Measurements from ENCODE around the gene ZNF100. TPM values are rescaled to one million over a fixed set of nuclear protein-coding genes. Genes with fewer than 3 reads are reported as not detected.
"Not testable (repeated sequence)": the region's sequence is repeated elsewhere in the genome, so short reads cannot be mapped to it uniquely, and the experiment has no call there.

Gene ZNF100
- total and polyA plus RNA-seq, 4 donors: 1.4 to 21.6 (median 9.5) TPM

GRCh38 chr19:21713761-21714160 is 53.6 kb downstream of the ZNF100 start:
- H3K36me3 ChIP-seq (ENCODE audit: control insufficient read depth in 1 of 2, insufficient read depth in 2 of 2, low read length in 1 of 2): no peaks in the 10 kb centered on the region
- no peaks in the 10 kb centered on the region for H3K27me3 ChIP-seq (ENCODE audit: control insufficient read depth in 1 of 2, insufficient read depth in 2 of 2, low read length in 1 of 2)
- H3K4me3 ChIP-seq (ENCODE audit: low read length in 2 of 2): no peak overlapping the region
- peaks cover 3% of the 10 kb centered on the region for H3K9me3 ChIP-seq (ENCODE audit: control insufficient read depth, low read length)
- WGBS, 2 donors: 68 to 81% methylated on average over 4 of the region's 4 CpGs
- no peaks in the 10 kb centered on the region for H3K4me1 ChIP-seq (ENCODE audit: control insufficient read depth in 1 of 2, insufficient read depth in 2 of 2, low read length in 2 of 2)
- intact Hi-C loops (cut with DNase I): no loop called here
- no peak for ATAC-seq (ENCODE audit: low FRiP score)
- DNase-seq: no peak
- no peak overlapping the region for H3K27ac ChIP-seq (ENCODE audit: low read depth in 1 of 2, low read length in 2 of 2)

- DNase-seq (no peak), ATAC-seq (ENCODE audit: low FRiP score) (no peak)
- no peak overlapping the region for H3K4me3 ChIP-seq (ENCODE audit: low read length in 2 of 2)
- H3K9me3 ChIP-seq (ENCODE audit: control insufficient read depth, low read length): peaks cover 1% of the 10 kb centered on the region
- no peaks in the 10 kb centered on the region for H3K27me3 ChIP-seq (ENCODE audit: control insufficient read depth in 1 of 2, insufficient read depth in 2 of 2, low read length in 1 of 2)
- intact Hi-C loops (cut with DNase I): no loop called here
- no peak overlapping the region for H3K27ac ChIP-seq (ENCODE audit: low read depth in 1 of 2, low read length in 2 of 2)
- H3K36me3 ChIP-seq (ENCODE audit: control insufficient read depth in 1 of 2, insufficient read depth in 2 of 2, low read length in 1 of 2): no peaks in the 10 kb centered on the region
- H3K4me1 ChIP-seq (ENCODE audit: control insufficient read depth in 1 of 2, insufficient read depth in 2 of 2, low read length in 2 of 2): no peaks in the 10 kb centered on the region
- 93 to 94% methylated on average over 24 of the region's 24 CpGs for WGBS, 2 donors
Observed at GRCh38 chr19:21709464-21709863, 57.9 kb downstream of the ZNF100 start.

GRCh38 chr19:21707878-21708277 is 59.5 kb downstream of the ZNF100 start:
- H3K4me3 ChIP-seq (ENCODE audit: low read length in 2 of 2); H3K36me3 ChIP-seq (ENCODE audit: control insufficient read depth in 1 of 2, insufficient read depth in 2 of 2, low read length in 1 of 2); H3K27me3 ChIP-seq (ENCODE audit: control insufficient read depth in 1 of 2, insufficient read depth in 2 of 2, low read length in 1 of 2); intact Hi-C loops (cut with DNase I); H3K27ac ChIP-seq (ENCODE audit: low read depth in 1 of 2, low read length in 2 of 2); H3K4me1 ChIP-seq (ENCODE audit: control insufficient read depth in 1 of 2, insufficient read depth in 2 of 2, low read length in 2 of 2); H3K9me3 ChIP-seq (ENCODE audit: control insufficient read depth, low read length); ATAC-seq (ENCODE audit: low FRiP score); DNase-seq: not testable (repeated sequence)
- WGBS, 2 donors: 93 to 95% methylated on average over 24 to 31 of the region's 31 CpGs

DNA sequence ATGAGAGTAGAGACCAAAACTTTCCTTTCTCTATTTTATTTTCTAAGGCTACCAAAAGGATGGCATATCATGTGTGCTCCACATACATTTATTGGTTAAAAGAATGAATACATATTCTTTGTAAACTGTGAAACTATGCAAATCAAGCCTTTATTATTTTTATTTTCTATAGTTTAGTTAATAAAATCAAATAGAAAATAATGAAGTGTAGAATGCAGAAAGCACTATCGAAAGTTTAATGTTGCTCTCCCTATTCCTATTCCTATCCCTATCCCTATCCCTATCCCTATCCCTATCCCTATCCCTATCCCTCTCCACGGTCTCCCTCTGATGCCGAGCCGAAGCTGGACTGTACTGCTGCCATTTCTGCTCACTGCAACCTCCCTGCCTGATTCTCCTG is 60.3 kb downstream of the ZNF100 start:
- ATAC-seq (ENCODE audit: low FRiP score): no peak
- H3K4me1 ChIP-seq (ENCODE audit: control insufficient read depth in 1 of 2, insufficient read depth in 2 of 2, low read length in 2 of 2): no peaks in the 10 kb centered on the region
- H3K9me3 ChIP-seq (ENCODE audit: control insufficient read depth, low read length): peaks cover 1% of the 10 kb centered on the region
- intact Hi-C loops (cut with DNase I): no loop called here
- H3K4me3 ChIP-seq (ENCODE audit: low read length in 2 of 2): no peak overlapping the region
- no peak for DNase-seq
- H3K36me3 ChIP-seq (ENCODE audit: control insufficient read depth in 1 of 2, insufficient read depth in 2 of 2, low read length in 1 of 2): no peaks in the 10 kb centered on the region
- WGBS, 2 donors: 95 to 97% methylated on average over 4 of the region's 4 CpGs
- H3K27me3 ChIP-seq (ENCODE audit: control insufficient read depth in 1 of 2, insufficient read depth in 2 of 2, low read length in 1 of 2): no peaks in the 10 kb centered on the region
- H3K27ac ChIP-seq (ENCODE audit: low read depth in 1 of 2, low read length in 2 of 2): no peak overlapping the region

- ATAC-seq (ENCODE audit: low FRiP score) (no peak), DNase-seq (no peak)
- intact Hi-C loops (cut with DNase I): no loop called here
- Histone ChIP-seq H3K4me1 (ENCODE audit: control insufficient read depth in 1 of 2, insufficient read depth in 2 of 2, low read length in 2 of 2) (no peaks in the 10 kb centered on the region), H3K4me3 (ENCODE audit: low read length in 2 of 2) (no peak overlapping the region), H3K9me3 (ENCODE audit: control insufficient read depth, low read length) (peaks cover 1% of the 10 kb centered on the region), H3K36me3 (ENCODE audit: control insufficient read depth in 1 of 2, insufficient read depth in 2 of 2, low read length in 1 of 2) (no peaks in the 10 kb centered on the region), H3K27me3 (ENCODE audit: control insufficient read depth in 1 of 2, insufficient read depth in 2 of 2, low read length in 1 of 2) (no peaks in the 10 kb centered on the region), H3K27ac (ENCODE audit: low read depth in 1 of 2, low read length in 2 of 2) (no peak overlapping the region)
- 29 to 44% methylated on average over 1 of the region's 1 CpG for WGBS, 2 donors
Observed at GRCh38 chr19:21705393-21705792, 62.0 kb downstream of the ZNF100 start.

DNA sequence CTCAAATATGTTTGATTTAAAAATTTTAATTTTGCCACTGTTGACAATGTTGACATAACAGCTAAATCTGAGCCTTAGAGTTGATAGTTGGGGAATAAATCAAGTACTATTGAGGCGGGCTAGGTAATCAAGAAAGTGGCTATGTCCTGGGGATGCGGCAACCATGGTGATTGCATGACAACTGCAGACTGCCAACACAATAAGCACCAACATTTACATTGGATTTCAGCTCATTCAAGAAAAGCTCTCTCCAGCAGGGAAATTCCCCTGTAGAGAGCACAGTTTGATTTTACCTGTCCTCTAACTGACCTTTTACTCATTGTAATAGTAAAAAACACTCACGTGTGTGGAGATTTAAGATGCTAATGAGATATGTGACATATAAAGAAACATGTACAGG is 63.1 kb downstream of the ZNF100 start:
- H3K27me3 ChIP-seq (ENCODE audit: control insufficient read depth in 1 of 2, insufficient read depth in 2 of 2, low read length in 1 of 2): no peaks in the 10 kb centered on the region
- intact Hi-C loops (cut with DNase I): no loop called here
- ATAC-seq (ENCODE audit: low FRiP score) (no peak), DNase-seq (no peak)
- H3K4me3 ChIP-seq (ENCODE audit: low read length in 2 of 2): no peak overlapping the region
- H3K27ac ChIP-seq (ENCODE audit: low read depth in 1 of 2, low read length in 2 of 2): no peak overlapping the region
- no peaks in the 10 kb centered on the region for H3K36me3 ChIP-seq (ENCODE audit: control insufficient read depth in 1 of 2, insufficient read depth in 2 of 2, low read length in 1 of 2)
- peaks cover under 1% of the 10 kb centered on the region for H3K9me3 ChIP-seq (ENCODE audit: control insufficient read depth, low read length)
- whole genome bisulfite sequencing, 2 donors: 35 to 41% methylated on average over 3 of the region's 3 CpGs
- no peaks in the 10 kb centered on the region for H3K4me1 ChIP-seq (ENCODE audit: control insufficient read depth in 1 of 2, insufficient read depth in 2 of 2, low read length in 2 of 2)

- Histone ChIP-seq H3K4me1 (ENCODE audit: control insufficient read depth in 1 of 2, insufficient read depth in 2 of 2, low read length in 2 of 2) (no peaks in the 10 kb centered on the region), H3K9me3 (ENCODE audit: control insufficient read depth, low read length) (no peaks in the 10 kb centered on the region), H3K4me3 (ENCODE audit: low read length in 2 of 2) (no peak overlapping the region), H3K27me3 (ENCODE audit: control insufficient read depth in 1 of 2, insufficient read depth in 2 of 2, low read length in 1 of 2) (no peaks in the 10 kb centered on the region), H3K27ac (ENCODE audit: low read depth in 1 of 2, low read length in 2 of 2) (no peak overlapping the region), H3K36me3 (ENCODE audit: control insufficient read depth in 1 of 2, insufficient read depth in 2 of 2, low read length in 1 of 2) (no peaks in the 10 kb centered on the region)
- 56 to 65% methylated on average over 3 of the region's 3 CpGs for WGBS, 2 donors
- ATAC-seq (ENCODE audit: low FRiP score) (no peak), DNase-seq (no peak)
- intact Hi-C loops (cut with DNase I): loop anchor here in 1 of 2 donors (10.0 kb wide), 1 partner anchor 214 kb away; no protein-coding TSS in a partner anchor
Observed at GRCh38 chr19:21699197-21699596, 68.2 kb downstream of the ZNF100 start.

DNA sequence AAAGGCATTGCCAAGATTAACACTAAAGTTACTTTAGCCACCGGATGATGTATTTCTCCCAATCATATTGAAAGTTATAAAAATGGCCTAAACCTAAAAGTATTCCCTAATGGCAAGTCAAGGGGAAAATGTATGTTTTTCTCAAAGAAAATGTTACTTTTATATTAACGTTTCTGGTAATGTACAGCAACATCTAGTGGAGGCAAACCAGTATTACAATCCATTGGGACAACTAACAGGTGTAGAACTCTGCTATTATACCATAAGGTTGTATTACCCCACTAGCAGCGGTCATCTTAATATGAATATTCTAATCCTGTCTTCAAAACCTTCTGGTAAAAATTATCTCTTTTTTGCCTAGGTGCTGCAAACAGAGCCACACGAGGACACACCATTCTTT is 69.2 kb downstream of the ZNF100 start:
- 14 to 26% methylated on average over 4 of the region's 4 CpGs for WGBS, 2 donors
- no peak for ATAC-seq (ENCODE audit: low FRiP score)
- intact Hi-C loops (cut with DNase I): loop anchor here in 1 of 2 donors (10.0 kb wide), 1 partner anchor 213 kb away; no protein-coding TSS in a partner anchor

DNA sequence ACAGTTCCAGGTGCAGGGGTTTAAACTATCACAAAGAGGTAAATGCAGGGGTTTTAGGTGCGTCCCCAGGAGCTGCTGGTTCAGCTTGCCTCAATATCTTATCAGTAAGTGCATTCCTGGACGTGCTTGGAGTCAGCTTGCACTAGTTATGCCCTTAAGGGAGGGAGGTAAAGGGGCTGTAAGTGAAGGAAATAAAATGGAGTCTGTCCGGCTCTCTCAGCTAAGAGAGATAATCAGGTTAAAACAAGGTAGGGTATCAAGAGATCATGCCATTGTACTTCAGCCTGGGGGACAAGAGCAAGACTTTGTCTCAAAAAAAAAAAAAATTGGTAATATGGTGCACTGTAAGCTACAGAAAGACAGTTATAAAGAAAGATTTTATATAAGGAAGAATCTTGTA is 69.7 kb downstream of the ZNF100 start:
- Histone ChIP-seq H3K27ac (ENCODE audit: low read depth in 1 of 2, low read length in 2 of 2) (no peak overlapping the region), H3K27me3 (ENCODE audit: control insufficient read depth in 1 of 2, insufficient read depth in 2 of 2, low read length in 1 of 2) (no peaks in the 10 kb centered on the region), H3K36me3 (ENCODE audit: control insufficient read depth in 1 of 2, insufficient read depth in 2 of 2, low read length in 1 of 2) (no peaks in the 10 kb centered on the region), H3K4me3 (ENCODE audit: low read length in 2 of 2) (no peak overlapping the region), H3K4me1 (ENCODE audit: control insufficient read depth in 1 of 2, insufficient read depth in 2 of 2, low read length in 2 of 2) (no peaks in the 10 kb centered on the region), H3K9me3 (ENCODE audit: control insufficient read depth, low read length) (no peaks in the 10 kb centered on the region)
- ATAC-seq (ENCODE audit: low FRiP score) (no peak), DNase-seq (no peak)
- 37 to 49% methylated on average over 3 of the region's 3 CpGs for WGBS, 2 donors
- intact Hi-C loops (cut with DNase I): loop anchor here in 1 of 2 donors (10.0 kb wide), 1 partner anchor 213 kb away; no protein-coding TSS in a partner anchor

More for the DNA sequence above, 69.2 kb downstream of the ZNF100 start:
- no peak overlapping the region for H3K4me3 ChIP-seq (ENCODE audit: low read length in 2 of 2)
- H3K36me3 ChIP-seq (ENCODE audit: control insufficient read depth in 1 of 2, insufficient read depth in 2 of 2, low read length in 1 of 2): no peaks in the 10 kb centered on the region
- H3K27me3 ChIP-seq (ENCODE audit: control insufficient read depth in 1 of 2, insufficient read depth in 2 of 2, low read length in 1 of 2): no peaks in the 10 kb centered on the region
- no peaks in the 10 kb centered on the region for H3K9me3 ChIP-seq (ENCODE audit: control insufficient read depth, low read length)
- no peak overlapping the region for H3K27ac ChIP-seq (ENCODE audit: low read depth in 1 of 2, low read length in 2 of 2)
- no peaks in the 10 kb centered on the region for H3K4me1 ChIP-seq (ENCODE audit: control insufficient read depth in 1 of 2, insufficient read depth in 2 of 2, low read length in 2 of 2)
- no peak for DNase-seq
